ENCODE results near the gene CNOT1.

GRCh38 chr16:58651965-58652348 is 22.3 kb upstream of the CNOT1 start:
- TF ChIP-seq CTCF (IDR thresholded peaks at IDR 0.05; ENCODE audit: low read depth, low read length, missing input control) (no peak), REST (IDR thresholded peaks at IDR 0.05) (no peak), TAF1 (conservative IDR thresholded peaks at IDR 0.05) (no peak), RAD21 (IDR thresholded peaks at IDR 0.05) (no peak), RXRA (IDR thresholded peaks at IDR 0.05) (no peak), ATF3 (IDR thresholded peaks at IDR 0.05) (no peak), SP1 (IDR thresholded peaks at IDR 0.05) (no peak), MAX (IDR thresholded peaks at IDR 0.05) (no peak)

Data from liver (tissue), 3 donors.